GM12864 (cell line): ENCODE results near the gene GPR39.

Experiments
- DNase-seq: peaks from one replicate; pipeline ENCODE4 v3.0.0-alpha.2; 2011; ENCODE audit warnings: low read depth
- H3K4me3 ChIP-seq: 2 replicates; pipeline ENCODE4 v1.5.1; 2011; ENCODE audit warnings: mild to moderate bottlenecking, low read depth, low read length, control low read depth
- CTCF ChIP-seq: IDR thresholded peaks from 2 replicates; pipeline ENCODE4 v1.5.1; 2011; ENCODE audit warnings: low read depth, mild to moderate bottlenecking, moderate library complexity, low read length, control low read depth, inconsistent platforms; ENCODE audit errors: missing control alignments

The GPR39 gene

GRCh38 chr2:132597831-132598230, 181.2 kb downstream of the GPR39 start:
- no peak overlapping the region for H3K4me3 ChIP-seq

GRCh38 chr2:132598536-132598935, 181.9 kb downstream of the GPR39 start:
- DNase-seq = no peak
- no peak for TF ChIP-seq CTCF

More at GRCh38 chr2:132597831-132598230, 181.2 kb downstream of the GPR39 start:
- TF ChIP-seq CTCF = no peak
- DNase-seq = no peak

GRCh38 chr2:132599556-132599955, 183.0 kb downstream of the GPR39 start:
- no peak for TF ChIP-seq CTCF
- no peak for DNase-seq
- no peak overlapping the region for H3K4me3 ChIP-seq

More at GRCh38 chr2:132598536-132598935, 181.9 kb downstream of the GPR39 start:
- no peak overlapping the region for H3K4me3 ChIP-seq

GRCh38 chr2:132604561-132604960, 188.0 kb downstream of the GPR39 start:
- H3K4me3 ChIP-seq = no peak overlapping the region
- no peak for TF ChIP-seq CTCF
- DNase-seq = no peak

GRCh38 chr2:132605236-132606180, 188.9 kb downstream of the GPR39 start:
- no peak overlapping the region for H3K4me3 ChIP-seq
- DNase-seq = no peak
- TF ChIP-seq CTCF = no peak

GRCh38 chr2:132606649-132607048, 190.0 kb downstream of the GPR39 start:
- no peak for DNase-seq
- H3K4me3 ChIP-seq = no peak overlapping the region
- no peak for TF ChIP-seq CTCF
